Loucy (cell line): ENCODE results near the gene CUL9.

Experiments used
- CTCF ChIP-seq: fragments of 200-600 bp; sonication (generic); conservative IDR thresholded peaks from 2 replicates; pipeline ENCODE4 v1.5.1; 2014; ENCODE audit warnings: mild to moderate bottlenecking, antibody characterized with exemption, low read length
- EZH2phosphoT487 ChIP-seq: fragments of 200-600 bp; IDR thresholded peaks from 2 replicates; pipeline ENCODE4 v1.6.1; 2018; ENCODE audit warnings: antibody characterized with exemption, mild to moderate bottlenecking, moderate library complexity, borderline replicate concordance

- peak; percentile 87 for TF ChIP-seq CTCF
- TF ChIP-seq EZH2phosphoT487, result no peak
These were observed 38.5 kb upstream of the CUL9 start for GRCh38 chr6:43143235-43144128.
